ENCODE data around the gene TEAD3.
A peak's percentile ranks its signal among the peaks of the same experiment; 100 is the strongest.

Gene TEAD3

DNA sequence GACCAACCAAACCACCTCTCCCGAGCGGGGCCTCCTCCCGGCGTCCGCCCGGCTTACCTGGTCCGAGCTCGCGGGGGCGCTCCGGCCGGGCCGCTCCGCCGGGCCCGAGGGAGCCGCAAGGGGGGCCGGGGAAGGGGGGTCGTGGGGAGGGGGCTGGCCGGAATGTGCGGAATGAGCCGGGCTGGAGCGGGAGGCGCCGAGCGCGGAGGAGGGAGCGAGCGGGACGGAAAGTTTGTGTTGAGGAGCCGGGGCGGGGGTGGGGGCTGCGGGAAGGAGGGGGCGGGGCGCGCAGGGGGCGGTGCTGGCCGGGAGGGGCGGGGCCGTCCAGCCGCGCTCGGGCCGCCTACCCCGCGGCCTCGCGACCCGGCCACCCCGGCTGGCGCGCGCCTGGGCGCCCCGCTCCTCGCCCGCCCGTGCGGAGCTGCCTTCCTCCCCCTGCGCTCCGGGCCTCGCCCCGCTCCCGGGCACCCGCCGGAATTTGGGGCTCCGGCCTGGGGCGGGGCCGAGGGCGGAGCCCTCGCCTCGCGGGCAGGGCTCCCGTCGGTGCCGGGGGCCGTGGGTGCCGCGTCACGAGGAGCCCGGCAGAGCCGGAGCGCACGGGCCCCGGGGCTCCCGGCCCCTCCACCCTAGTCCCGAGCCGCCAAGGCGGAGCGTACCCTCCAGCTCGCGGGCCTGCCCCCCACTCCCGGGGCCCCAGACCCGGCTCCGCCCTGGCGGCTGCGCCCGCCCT is at the start of gene TEAD3:
Gene TEAD3 (minus strand): TSS at position 239 of the 730 bp plus-strand sequence.
- H3K9me3 ChIP-seq (ENCODE audit: insufficient read depth, low read length, severe bottlenecking) = no peaks in the 10 kb centered on the region
- peaks cover 45% of the 10 kb centered on the region for H3K27me3 ChIP-seq (ENCODE audit: insufficient read depth, low read length, poor library complexity)
- TF ChIP-seq CTCF (IDR thresholded peaks at IDR 0.05; ENCODE audit: borderline replicate concordance, extremely low read depth, low read length, poor library complexity, severe bottlenecking) (no peak), EZH2 (IDR thresholded peaks at IDR 0.05; ENCODE audit: borderline replicate concordance, low read depth, low read length, severe bottlenecking) (no peak)
- no peaks in the 10 kb centered on the region for H3K36me3 ChIP-seq (ENCODE audit: insufficient read depth, low read length)
- H2AFZ ChIP-seq (ENCODE audit: low read depth, low read length) = peak within 1 kb of the TSS; percentile 69
- DNase-seq = peak; percentile 37
- peaks cover 8% of the 10 kb centered on the region for H4K20me1 ChIP-seq (ENCODE audit: insufficient read depth, low read length)
- peak within 1 kb of the TSS; percentile 79 for H3K4me2 ChIP-seq (ENCODE audit: insufficient read depth, low read length)
- H3K9ac ChIP-seq (ENCODE audit: low read depth, low read length) = peak within 1 kb of the TSS; percentile 52
- H3K4me1 ChIP-seq (ENCODE audit: insufficient read depth, low read length) = peaks cover 12% of the 10 kb centered on the region
- ATAC-seq (ENCODE audit: insufficient read depth, low read depth) = peak; percentile 60
- H3K79me2 ChIP-seq (ENCODE audit: insufficient read depth, low read length) = no peaks in the 10 kb centered on the region
- no peak within 1 kb of the TSS for H3K27ac ChIP-seq (ENCODE audit: low read length)
- peak within 1 kb of the TSS; percentile 23 to 54; a peak in 3 of 4 replicates for H3K4me3 ChIP-seq (ENCODE audit: low read depth in 1 of 2, low read length in 2 of 2)

GRCh38 chr6:35544769-35545361 is 48.0 kb upstream of the TEAD3 start:
- DNase-seq = no peak
- Histone ChIP-seq H3K4me1 (ENCODE audit: insufficient read depth, low read length) (no peaks in the 10 kb centered on the region), H3K9ac (ENCODE audit: low read depth, low read length) (no peak overlapping the region), H3K4me3 (ENCODE audit: low read depth in 1 of 2, low read length in 2 of 2) (no peak overlapping the region), H3K27ac (ENCODE audit: low read length) (no peak overlapping the region), H2AFZ (ENCODE audit: low read depth, low read length) (no peak overlapping the region), H4K20me1 (ENCODE audit: insufficient read depth, low read length) (no peaks in the 10 kb centered on the region), H3K4me2 (ENCODE audit: insufficient read depth, low read length) (no peak overlapping the region), H3K36me3 (ENCODE audit: insufficient read depth, low read length) (no peaks in the 10 kb centered on the region), H3K79me2 (ENCODE audit: insufficient read depth, low read length) (no peaks in the 10 kb centered on the region), H3K27me3 (ENCODE audit: insufficient read depth, low read length, poor library complexity) (no peaks in the 10 kb centered on the region), H3K9me3 (ENCODE audit: insufficient read depth, low read length, severe bottlenecking) (no peaks in the 10 kb centered on the region)
- no peak for ATAC-seq (ENCODE audit: insufficient read depth, low read depth)
- no peak for TF ChIP-seq EZH2 (IDR thresholded peaks at IDR 0.05; ENCODE audit: borderline replicate concordance, low read depth, low read length, severe bottlenecking)
- no peak for TF ChIP-seq CTCF (IDR thresholded peaks at IDR 0.05; ENCODE audit: borderline replicate concordance, extremely low read depth, low read length, poor library complexity, severe bottlenecking)

DNA sequence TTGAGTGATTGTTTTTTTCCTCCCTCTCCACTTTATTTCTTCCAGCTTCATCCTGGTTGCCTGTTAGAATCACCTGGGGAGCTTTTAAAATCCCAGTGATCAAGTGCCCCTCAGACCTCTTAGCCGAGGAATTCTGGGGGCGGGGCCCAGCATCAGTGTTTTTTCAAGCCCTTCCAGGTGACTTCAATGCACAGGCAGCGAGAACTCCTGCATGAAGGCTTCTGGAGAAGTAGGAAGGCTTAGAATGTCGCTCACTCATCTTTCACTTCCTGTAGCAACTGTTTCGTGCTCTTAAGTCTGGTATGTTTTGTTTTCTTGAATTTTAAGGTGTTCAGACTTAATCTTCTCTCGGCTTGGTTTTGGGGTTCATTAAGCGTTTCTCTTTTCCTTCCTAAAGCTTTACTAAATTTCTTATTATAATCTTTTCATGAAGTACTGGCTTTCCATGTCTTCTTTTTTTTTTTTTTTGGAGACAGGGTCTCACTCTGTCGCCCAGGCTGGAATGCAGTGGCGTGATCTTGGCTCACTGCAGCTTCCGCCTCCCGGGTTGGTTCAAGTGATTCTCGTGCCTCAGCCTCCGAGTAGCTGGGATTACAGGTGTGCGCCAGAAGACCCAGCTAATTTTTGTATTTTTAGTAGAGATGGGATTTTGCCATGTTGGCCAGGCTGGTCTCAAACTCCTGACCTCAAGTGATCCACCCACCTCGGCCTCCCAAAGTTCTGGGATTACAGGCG is 46.7 kb upstream of the TEAD3 start:
- H3K27me3 ChIP-seq (ENCODE audit: insufficient read depth, low read length, poor library complexity) = no peaks in the 10 kb centered on the region
- no peak for ATAC-seq (ENCODE audit: insufficient read depth, low read depth)
- no peak overlapping the region for H3K4me3 ChIP-seq (ENCODE audit: low read depth in 1 of 2, low read length in 2 of 2)
- no peak for DNase-seq
- H3K4me2 ChIP-seq (ENCODE audit: insufficient read depth, low read length) = no peak overlapping the region
- no peaks in the 10 kb centered on the region for H3K4me1 ChIP-seq (ENCODE audit: insufficient read depth, low read length)
- no peak overlapping the region for H3K27ac ChIP-seq (ENCODE audit: low read length)
- H3K36me3 ChIP-seq (ENCODE audit: insufficient read depth, low read length) = no peaks in the 10 kb centered on the region
- H4K20me1 ChIP-seq (ENCODE audit: insufficient read depth, low read length) = no peaks in the 10 kb centered on the region
- no peak overlapping the region for H3K9ac ChIP-seq (ENCODE audit: low read depth, low read length)
- no peaks in the 10 kb centered on the region for H3K9me3 ChIP-seq (ENCODE audit: insufficient read depth, low read length, severe bottlenecking)
- H3K79me2 ChIP-seq (ENCODE audit: insufficient read depth, low read length) = no peaks in the 10 kb centered on the region
- H2AFZ ChIP-seq (ENCODE audit: low read depth, low read length) = peak overlapping the region; percentile 14; the same call in 1 of the 2 replicates
- TF ChIP-seq CTCF (IDR thresholded peaks at IDR 0.05; ENCODE audit: borderline replicate concordance, extremely low read depth, low read length, poor library complexity, severe bottlenecking) (no peak), EZH2 (IDR thresholded peaks at IDR 0.05; ENCODE audit: borderline replicate concordance, low read depth, low read length, severe bottlenecking) (no peak)

All from DND-41 (cell line).